ENCODE measurements around the gene LRRC27.

The LRRC27 gene

GRCh38 chr10:132306864-132307751 is 24.9 kb upstream of the LRRC27 start:
- TF ChIP-seq CTCF (IDR thresholded peaks at IDR 0.05; ENCODE audit: insufficient read depth, low read length, poor library complexity, severe bottlenecking) (no peak), EZH2phosphoT487 (conservative IDR thresholded peaks at IDR 0.05; ENCODE audit: low read length) (no peak)
- Histone ChIP-seq H3K9me3 (ENCODE audit: insufficient read depth, low read length) (no peaks in the 10 kb centered on the region), H3K27me3 (ENCODE audit: low read length) (no peaks in the 10 kb centered on the region), H3K4me3 (ENCODE audit: insufficient read depth, low read length, poor library complexity, severe bottlenecking) (no peak overlapping the region), H3K4me2 (ENCODE audit: low read depth, low read length, poor library complexity, severe bottlenecking) (no peak overlapping the region), H3K36me3 (ENCODE audit: low read length) (no peaks in the 10 kb centered on the region), H3K79me2 (ENCODE audit: insufficient read depth, low read length) (no peaks in the 10 kb centered on the region), H3K9me2 (replicated peaks; ENCODE audit: insufficient read depth, low read length) (no peaks in the 10 kb centered on the region), H3K9ac (ENCODE audit: low read length) (no peak overlapping the region), H3F3A (ENCODE audit: insufficient read depth) (no peaks in the 10 kb centered on the region), H4K20me1 (ENCODE audit: low read depth, low read length) (no peaks in the 10 kb centered on the region), H3K27ac (ENCODE audit: low read depth, low read length) (no peak overlapping the region), H2AFZ (ENCODE audit: low read depth, low read length, severe bottlenecking) (no peak overlapping the region)

GRCh38 chr10:132307823-132308586 is 24.0 kb upstream of the LRRC27 start, which contains the start of gene STK32C:
Gene STK32C, minus strand, starts transcription at chr10:132307950. Its CDS starts 117 bp downstream, at chr10:132307833.
- H4K20me1 ChIP-seq (ENCODE audit: low read depth, low read length) = no peaks in the 10 kb centered on the region
- no peaks in the 10 kb centered on the region for H3K79me2 ChIP-seq (ENCODE audit: insufficient read depth, low read length)
- H3K27me3 ChIP-seq (ENCODE audit: low read length) = no peaks in the 10 kb centered on the region
- TF ChIP-seq EZH2phosphoT487 (conservative IDR thresholded peaks at IDR 0.05; ENCODE audit: low read length) (no peak), CTCF (IDR thresholded peaks at IDR 0.05; ENCODE audit: insufficient read depth, low read length, poor library complexity, severe bottlenecking) (no peak)
- H3F3A ChIP-seq (ENCODE audit: insufficient read depth) = no peaks in the 10 kb centered on the region
- no peaks in the 10 kb centered on the region for H3K9me2 ChIP-seq (replicated peaks; ENCODE audit: insufficient read depth, low read length)
- H3K9ac ChIP-seq (ENCODE audit: low read length) = no peak within 1 kb of the TSS
- no peak within 1 kb of the TSS for H2AFZ ChIP-seq (ENCODE audit: low read depth, low read length, severe bottlenecking)
- no peaks in the 10 kb centered on the region for H3K36me3 ChIP-seq (ENCODE audit: low read length)
- no peak within 1 kb of the TSS for H3K4me2 ChIP-seq (ENCODE audit: low read depth, low read length, poor library complexity, severe bottlenecking)
- no peaks in the 10 kb centered on the region for H3K9me3 ChIP-seq (ENCODE audit: insufficient read depth, low read length)
- H3K27ac ChIP-seq (ENCODE audit: low read depth, low read length) = no peak within 1 kb of the TSS
- no peak within 1 kb of the TSS for H3K4me3 ChIP-seq (ENCODE audit: insufficient read depth, low read length, poor library complexity, severe bottlenecking)

- Histone ChIP-seq H2AFZ (ENCODE audit: low read depth, low read length, severe bottlenecking) (no peak overlapping the region), H3K27ac (ENCODE audit: low read depth, low read length) (no peak overlapping the region), H4K20me1 (ENCODE audit: low read depth, low read length) (no peaks in the 10 kb centered on the region), H3K9me3 (ENCODE audit: insufficient read depth, low read length) (no peaks in the 10 kb centered on the region), H3K36me3 (ENCODE audit: low read length) (no peaks in the 10 kb centered on the region), H3K9ac (ENCODE audit: low read length) (no peak overlapping the region), H3K79me2 (ENCODE audit: insufficient read depth, low read length) (no peaks in the 10 kb centered on the region), H3K4me3 (ENCODE audit: insufficient read depth, low read length, poor library complexity, severe bottlenecking) (no peak overlapping the region), H3K27me3 (ENCODE audit: low read length) (no peaks in the 10 kb centered on the region), H3K4me2 (ENCODE audit: low read depth, low read length, poor library complexity, severe bottlenecking) (no peak overlapping the region), H3K9me2 (replicated peaks; ENCODE audit: insufficient read depth, low read length) (no peaks in the 10 kb centered on the region), H3F3A (ENCODE audit: insufficient read depth) (no peaks in the 10 kb centered on the region)
- TF ChIP-seq EZH2phosphoT487 (conservative IDR thresholded peaks at IDR 0.05; ENCODE audit: low read length) (no peak), CTCF (IDR thresholded peaks at IDR 0.05; ENCODE audit: insufficient read depth, low read length, poor library complexity, severe bottlenecking) (no peak)
These were observed 23.2 kb upstream of the LRRC27 start for GRCh38 chr10:132308587-132309470.

Measured in SU-DHL-6 (cell line).